GM21825 (cell line): ENCODE data around the gene SETD2.

ENCODE experiments used
- ATAC-seq: cut with Tn5 transposase; IDR thresholded peaks from one replicate; pipeline ENCODE4 v1.9.1; 2021; ENCODE audit warnings: mild to moderate bottlenecking, moderate library complexity; ENCODE audit not compliant: unreplicated experiment

SETD2 gene

GRCh38 chr3:46970391-46971091 is 193.4 kb downstream of the SETD2 start:
- no peak for ATAC-seq

- ATAC-seq = no peak
These were observed 195.0 kb downstream of the SETD2 start for GRCh38 chr3:46968783-46969428.

- ATAC-seq = no peak
These were observed 197.1 kb downstream of the SETD2 start for GRCh38 chr3:46966811-46967210.
